WTC11 (cell line): Measurements from ENCODE around the gene ITPKA. TPM values are rescaled to one million over a fixed set of nuclear protein-coding genes. Genes with fewer than 3 reads are reported as not detected.
"Not testable (repeated sequence)": the region's sequence is repeated elsewhere in the genome, so short reads cannot be mapped to it uniquely, and the experiment has no call there.

ENCODE experiments used
- ATAC-seq: fragments of 200-7000 bp; cut with Tn5 transposase; 2 replicates; pipeline ENCODE4 v1.10.0; 2021; ENCODE audit warnings: mild to moderate bottlenecking, moderate library complexity
- CTCF ChIA-PET: fragments of 300-600 bp; sonication (Branson Sonifier 250); formaldehyde crosslinking; loops from one replicate; lab custom pipeline; 2021; ENCODE audit warnings: antibody characterized with exemption; lab: Charles Lee
- POLR2A ChIA-PET: fragments of 350-600 bp; sonication (Branson Sonifier 250); formaldehyde crosslinking; loops from one replicate; lab custom pipeline; 2021; ENCODE audit warnings: antibody characterized with exemption; lab: Charles Lee
- DNase-seq: peaks from one replicate; pipeline ENCODE4 v3.0.0; 2021; ENCODE audit warnings: low spot score
- H3K27ac Mint-ChIP-seq: 2 replicates; pipeline ENCODE4 v1.8.0; 2021; ENCODE audit warnings: mixed read lengths
- H3K27me3 Mint-ChIP-seq: 2 replicates; pipeline ENCODE4 v1.8.0; 2021; ENCODE audit warnings: low read depth, mild to moderate bottlenecking, moderate library complexity, mixed read lengths
- H3K36me3 Mint-ChIP-seq: 2 replicates; pipeline ENCODE4 v1.8.0; 2021; ENCODE audit warnings: mixed read lengths
- H3K4me1 Mint-ChIP-seq: 2 replicates; pipeline ENCODE4 v1.8.0; 2022; ENCODE audit warnings: mixed read lengths
- H3K4me3 Mint-ChIP-seq: 2 replicates; pipeline ENCODE4 v1.8.0; 2021; ENCODE audit warnings: mild to moderate bottlenecking, moderate library complexity, mixed read lengths
- H3K9me3 Mint-ChIP-seq: 2 replicates; pipeline ENCODE4 v1.8.0; 2021; ENCODE audit warnings: mixed read lengths
- CTCF ChIP-seq: fragments of 200-600 bp; IDR thresholded peaks from 2 replicates; pipeline ENCODE4 v1.8.0; 2022; ENCODE audit warnings: antibody characterized with exemption
- ELF4 ChIP-seq: sonication (generic); formaldehyde crosslinking; IDR thresholded peaks from 2 replicates; pipeline ENCODE4 v1.8.1; 2022; ENCODE audit warnings: low read depth, mild to moderate bottlenecking, moderate library complexity, missing genetic modification reagents
- ERG ChIP-seq: fragments of 250-450 bp; sonication (Bioruptor Pico); IDR thresholded peaks from 2 replicates; pipeline ENCODE4 v1.8.0; 2021; ENCODE audit warnings: mild to moderate bottlenecking
- FOXK1 ChIP-seq: sonication (generic); formaldehyde crosslinking; IDR thresholded peaks from 2 replicates; pipeline ENCODE4 v1.8.0; 2022; ENCODE audit warnings: mild to moderate bottlenecking, moderate library complexity, missing genetic modification reagents
- FOXP4 ChIP-seq: sonication (generic); formaldehyde crosslinking; IDR thresholded peaks from 2 replicates; pipeline ENCODE4 v1.8.0; 2022; ENCODE audit warnings: mild to moderate bottlenecking, missing genetic modification reagents
- JAZF1 ChIP-seq: fragments of 250-450 bp; sonication (Bioruptor Pico); IDR thresholded peaks from 2 replicates; pipeline ENCODE4 v1.9.0; 2021; ENCODE audit warnings: moderate library complexity, mild to moderate bottlenecking, inconsistent platforms
- NFATC4 ChIP-seq: fragments of 250-450 bp; sonication (Bioruptor Pico); IDR thresholded peaks from 2 replicates; pipeline ENCODE4 v1.9.0; 2021; ENCODE audit warnings: mild to moderate bottlenecking
- NFE2L1 ChIP-seq: sonication (generic); formaldehyde crosslinking; IDR thresholded peaks from 2 replicates; pipeline ENCODE4 v1.8.1; 2023; ENCODE audit warnings: missing genetic modification reagents
- NR1H2 ChIP-seq: sonication (generic); formaldehyde crosslinking; IDR thresholded peaks from 2 replicates; pipeline ENCODE4 v1.9.0; 2021; ENCODE audit warnings: mild to moderate bottlenecking, moderate library complexity, missing genetic modification reagents
- STAT6 ChIP-seq: sonication (generic); formaldehyde crosslinking; conservative IDR thresholded peaks from 2 replicates; pipeline ENCODE4 v1.8.1; 2023; ENCODE audit warnings: mild to moderate bottlenecking, low read depth, missing genetic modification reagents, moderate library complexity
- USF1 ChIP-seq: sonication (generic); formaldehyde crosslinking; IDR thresholded peaks from 2 replicates; pipeline ENCODE4 v1.8.0; 2022; ENCODE audit warnings: mild to moderate bottlenecking, missing genetic modification reagents
- ZMAT4 ChIP-seq: fragments of 250-450 bp; sonication (Bioruptor Pico); IDR thresholded peaks from 2 replicates; pipeline ENCODE4 v1.9.0; 2021; ENCODE audit warnings: mild to moderate bottlenecking
- ZNF138 ChIP-seq: sonication (generic); formaldehyde crosslinking; conservative IDR thresholded peaks from 2 replicates; pipeline ENCODE4 v1.8.1; 2022; ENCODE audit warnings: mild to moderate bottlenecking, moderate library complexity, missing genetic modification reagents
- ZNF281 ChIP-seq: sonication (generic); formaldehyde crosslinking; IDR thresholded peaks from 2 replicates; pipeline ENCODE4 v1.8.0; 2023; ENCODE audit warnings: mild to moderate bottlenecking, missing genetic modification reagents
- ZNF425 ChIP-seq: fragments of 250-450 bp; sonication (Bioruptor Pico); conservative IDR thresholded peaks from 2 replicates; pipeline ENCODE4 v1.9.0; 2021; ENCODE audit warnings: mild to moderate bottlenecking
- total RNA-seq: library from RNA; stranded (reverse); gene quantifications from 3 replicates; pipeline ENCODE4 v1.2.3, GENCODE V29; 2021

The ITPKA gene
- total RNA-seq, 1 experiment from 2014 or later, result 1.2 TPM

- Mint-ChIP-seq H3K9me3 (no peaks in the 10 kb centered on the region; the same call in 1 of the 2 replicates), H3K4me3 (no peak overlapping the region), H3K36me3 (peaks cover 68% of the 10 kb centered on the region), H3K27ac (no peak overlapping the region), H3K27me3 (no peaks in the 10 kb centered on the region), H3K4me1 (no peaks in the 10 kb centered on the region)
- CTCF ChIA-PET, result interaction anchor here (0.6 to 3.6 kb wide), 35 partner anchors 9 to 439 kb away, joined by 3 to 36 read pairs (median 4); partner anchors contain the start of genes ITPKA, LTK and MAPKBP1
- POLR2A ChIA-PET, result no interaction called here
- no peak for TF ChIP-seq USF1 (CRISPR knock-in tag)
- no peak for TF ChIP-seq ZNF425
- peak; percentile 69 for TF ChIP-seq CTCF
- TF ChIP-seq NFATC4, result no peak
- ATAC-seq (peak; percentile 50; the same call in 1 of the 2 replicates), DNase-seq (no peak)
Observed at GRCh38 chr15:41465822-41466421, 27.8 kb upstream of the ITPKA start.

- no peak overlapping the region for H3K4me3 Mint-ChIP-seq
- no peaks in the 10 kb centered on the region; the same call in 1 of the 2 replicates for H3K9me3 Mint-ChIP-seq
- H3K36me3 Mint-ChIP-seq, result peaks cover 73% of the 10 kb centered on the region
- ChIA-PET POLR2A (no interaction called here), CTCF (interaction anchor here (0.6 to 3.6 kb wide), 21 partner anchors 10 to 361 kb away, joined by 3 to 36 read pairs (median 4); partner anchors contain the start of genes LTK, MAPKBP1 and MGA)
- ATAC-seq, result no peak
- no peaks in the 10 kb centered on the region for H3K27me3 Mint-ChIP-seq
- DNase-seq, result no peak
- TF ChIP-seq FOXK1 (CRISPR knock-in tag) (no peak), ZNF138 (CRISPR knock-in tag) (no peak), FOXP4 (no peak), ZMAT4 (CRISPR knock-in tag) (no peak), NR1H2 (CRISPR knock-in tag) (no peak), JAZF1 (no peak), ELF4 (CRISPR knock-in tag) (no peak), NFE2L1 (no peak), ZNF281 (CRISPR knock-in tag) (no peak), ERG (no peak), STAT6 (no peak)
- H3K27ac Mint-ChIP-seq, result no peak overlapping the region
- no peaks in the 10 kb centered on the region for H3K4me1 Mint-ChIP-seq
Observed at GRCh38 chr15:41466711-41467110, 27.0 kb upstream of the ITPKA start.

- H3K4me3 Mint-ChIP-seq, DNase-seq, ATAC-seq, H3K27me3 Mint-ChIP-seq, H3K9me3 Mint-ChIP-seq, H3K4me1 Mint-ChIP-seq, H3K27ac Mint-ChIP-seq: not testable (repeated sequence)
- POLR2A ChIA-PET, result interaction anchor here (0.6 kb wide), 1 partner anchor 501 kb away, joined by 4 read pairs; no protein-coding TSS in a partner anchor
- peaks cover 65% of the 10 kb centered on the region for H3K36me3 Mint-ChIP-seq
- CTCF ChIA-PET, result interaction anchor here (1.2 kb wide), 1 partner anchor 134 kb away, joined by 3 read pairs; no protein-coding TSS in a partner anchor
Observed at GRCh38 chr15:41469644-41470043, 24.0 kb upstream of the ITPKA start.
